Endothelial cell of umbilical vein (primary cell): ENCODE data around the gene RNASEH1. TPM values are rescaled to one million over a fixed set of nuclear protein-coding genes. Genes with fewer than 3 reads are reported as not detected.

Experiments
- BruUV-seq: library from RNA; stranded (reverse); fragments of 400-500 nt; replicated peaks from 2 replicates; lab custom pipeline; 2021; lab: Mats Ljungman, UMichigan
- CTCF ChIA-PET: fragments of 300-600, 350-600 bp; sonication (Branson Sonifier 250); formaldehyde crosslinking; loops from one replicate; lab custom pipeline; 2021; ENCODE audit warnings: antibody characterized with exemption, inconsistent platforms; lab: Charles Lee
- POLR2A ChIA-PET: fragments of 300-600, 350-600 bp; sonication (Branson Sonifier 250); formaldehyde crosslinking; loops from one replicate; lab custom pipeline; 2021; ENCODE audit warnings: antibody characterized with exemption, inconsistent platforms; lab: Charles Lee
- DNase-seq: peaks from one replicate; pipeline ENCODE4 v3.0.0-alpha.2; 2011; ENCODE audit warnings: low read depth, low spot score
- FAIRE-seq: peaks from 2 replicates; lab custom pipeline; 2011; peaks lifted over from hg19 to GRCh38; lab: Jason Lieb, UNC
- H2AFZ ChIP-seq: 2 replicates; pipeline ENCODE4 v1.6.0; 2012; ENCODE audit warnings: low read depth, low read length, control low read depth, inconsistent platforms
- H3K27ac ChIP-seq: 2 replicates; pipeline ENCODE4 v1.5.1; 2011; ENCODE audit warnings: low read depth, mild to moderate bottlenecking, control low read depth, low read length, moderate library complexity; ENCODE audit not compliant: insufficient read depth
- H3K27me3 ChIP-seq, 2 experiments: 2 replicates each; pipeline versions ENCODE4 v1.6.0 to v1.6.1; 2011; ENCODE audit warnings: low read length in 2 of 2, mixed read lengths in 1 of 2; ENCODE audit not compliant: control insufficient read depth in 2 of 2, insufficient read depth in 2 of 2
- H3K36me3 ChIP-seq, 2 experiments: 2 replicates in 1 of 2; 3 replicates in 1 of 2; pipeline ENCODE4 v1.5.1; 2011; ENCODE audit warnings: low read length in 2 of 2, mild to moderate bottlenecking in 1 of 2, moderate library complexity in 1 of 2; ENCODE audit not compliant: control insufficient read depth in 2 of 2, insufficient read depth in 2 of 2; ENCODE audit errors: extremely low read depth in 1 of 2
- H3K4me1 ChIP-seq: 3 replicates; pipeline ENCODE4 v1.5.1; 2011; ENCODE audit warnings: mild to moderate bottlenecking, low read length; ENCODE audit not compliant: control insufficient read depth, insufficient read depth; ENCODE audit errors: extremely low read depth
- H3K4me2 ChIP-seq: 2 replicates; pipeline ENCODE4 v1.6.1; 2011; ENCODE audit warnings: low read length, control low read depth, mixed read lengths; ENCODE audit not compliant: insufficient read depth
- H3K4me3 ChIP-seq, 3 experiments: fragments of 200-600 bp in 1 of 3; sonication (generic), shearing (Covaris generic) in 1 of 3; replicated peaks in 1 of 3; 2 replicates each; pipeline ENCODE4 v1.5.1; 2011 to 2016; ENCODE audit warnings: control low read depth in 3 of 3, low read length in 3 of 3, mild to moderate bottlenecking in 2 of 3, inconsistent platforms in 1 of 3, low read depth in 1 of 3, moderate library complexity in 1 of 3; ENCODE audit not compliant: insufficient read depth in 1 of 3
- H3K79me2 ChIP-seq: 2 replicates; pipeline ENCODE4 v1.6.0; 2012; ENCODE audit warnings: low read length, inconsistent platforms; ENCODE audit not compliant: control insufficient read depth, insufficient read depth
- H3K9ac ChIP-seq: replicated peaks from 2 replicates; pipeline ENCODE3; 2011; ENCODE audit warnings: low read length, control low read depth; ENCODE audit not compliant: insufficient read depth; ENCODE audit errors: extremely low read depth
- H3K9me1 ChIP-seq: replicated peaks from 3 replicates; pipeline ENCODE4 v1.6.0; 2011; ENCODE audit warnings: mild to moderate bottlenecking, low read length; ENCODE audit not compliant: control insufficient read depth, insufficient read depth; ENCODE audit errors: extremely low read depth
- H3K9me3 ChIP-seq: replicated peaks from 2 replicates; pipeline ENCODE4 v1.5.1; 2012; ENCODE audit warnings: low read length, inconsistent platforms; ENCODE audit not compliant: control insufficient read depth, insufficient read depth
- H4K20me1 ChIP-seq: replicated peaks from 2 replicates; pipeline ENCODE3; 2011; ENCODE audit warnings: mild to moderate bottlenecking, low read length; ENCODE audit not compliant: control insufficient read depth, insufficient read depth; ENCODE audit errors: extremely low read depth
- EZH2 ChIP-seq: IDR thresholded peaks from 2 replicates; pipeline ENCODE4 v1.6.1; 2012; ENCODE audit warnings: borderline replicate concordance, low read depth, mild to moderate bottlenecking, moderate library complexity, low read length, inconsistent platforms; ENCODE audit not compliant: severe bottlenecking
- FOS ChIP-seq: IDR thresholded peaks from 2 replicates; pipeline ENCODE4 v1.6.1; 2011; ENCODE audit warnings: mild to moderate bottlenecking, low read length, moderate library complexity, borderline replicate concordance; ENCODE audit not compliant: insufficient read depth
- GATA2 ChIP-seq: IDR thresholded peaks from 2 replicates; pipeline ENCODE4 v1.7.0; 2011; ENCODE audit warnings: low read depth, mild to moderate bottlenecking, moderate library complexity, mixed read lengths, low read length; ENCODE audit not compliant: insufficient read length, insufficient read depth
- JUN ChIP-seq: IDR thresholded peaks from 2 replicates; pipeline ENCODE4 v1.6.1; 2011; ENCODE audit warnings: borderline replicate concordance, low read depth; ENCODE audit not compliant: insufficient read length, insufficient read depth
- MYC ChIP-seq: IDR thresholded peaks from one replicate; pipeline ENCODE4 v1.6.1; 2011; ENCODE audit warnings: mild to moderate bottlenecking, low read depth, low read length
- POLR2A ChIP-seq: IDR thresholded peaks from 2 replicates; pipeline ENCODE4 v1.6.1; 2012; ENCODE audit warnings: low read depth, mild to moderate bottlenecking, control low read depth, low read length
- POLR2AphosphoS5 ChIP-seq: IDR thresholded peaks from 2 replicates; pipeline ENCODE4 v1.6.1; 2012; ENCODE audit warnings: low read depth, mild to moderate bottlenecking, control low read depth, low read length, moderate library complexity; ENCODE audit not compliant: insufficient read depth
- dilution Hi-C: fragments of 300-500 bp; cut with MboI; formaldehyde crosslinking; loops from one replicate; pipeline ENCODE4 v1.15.0; 2019; ENCODE audit warnings: low sequenced_read_pairs; ENCODE audit not compliant: extremely low pct_ligation_motif_present
- intact Hi-C: fragments of 100-400 bp; cut with micrococcal nuclease; formaldehyde crosslinking; loops from one replicate; pipeline ENCODE4 v1.10.0; 2022
- polyA plus RNA-seq, 4 experiments: library from polyadenylated mRNA; depleted of rRNA in 3 of 4; stranded (reverse) in 3 of 4; unstranded in 1 of 4; fragments of >200 nt; gene quantifications; 2 replicates each; pipeline versions ENCODE4 v1.2.1 to v1.2.3, GENCODE V29; 2011 to 2012; ENCODE audit warnings: missing spikeins in 1 of 4
- total RNA-seq: library from RNA; stranded (reverse); gene quantifications from 2 replicates; pipeline ENCODE4 v1.2.3, GENCODE V29; 2021
- TF ChIP-seq, protein P1 (sequence below), 2 donors: IDR thresholded peaks; 1 replicate in 1 of 2; 2 replicates in 1 of 2; pipeline ENCODE4 v1.5.1; 2011; ENCODE audit warnings: low read length in 2 of 2, mild to moderate bottlenecking in 2 of 2, moderate library complexity in 2 of 2, control low read depth in 1 of 2, inconsistent platforms in 1 of 2, low read depth in 1 of 2; ENCODE audit not compliant: insufficient read depth in 1 of 2; ENCODE audit errors: extremely low read depth in 1 of 2
- TF ChIP-seq, protein P2 (sequence below): IDR thresholded peaks from 2 replicates; pipeline ENCODE4 v1.6.1; 2011; ENCODE audit not compliant: insufficient read depth, insufficient read length

Gene RNASEH1
- total and polyA plus RNA-seq, 2 donors (not counting 3 experiments of a cell fraction or from before 2014, with no cell fraction given) = 12.8 to 30.8 TPM

DNA sequence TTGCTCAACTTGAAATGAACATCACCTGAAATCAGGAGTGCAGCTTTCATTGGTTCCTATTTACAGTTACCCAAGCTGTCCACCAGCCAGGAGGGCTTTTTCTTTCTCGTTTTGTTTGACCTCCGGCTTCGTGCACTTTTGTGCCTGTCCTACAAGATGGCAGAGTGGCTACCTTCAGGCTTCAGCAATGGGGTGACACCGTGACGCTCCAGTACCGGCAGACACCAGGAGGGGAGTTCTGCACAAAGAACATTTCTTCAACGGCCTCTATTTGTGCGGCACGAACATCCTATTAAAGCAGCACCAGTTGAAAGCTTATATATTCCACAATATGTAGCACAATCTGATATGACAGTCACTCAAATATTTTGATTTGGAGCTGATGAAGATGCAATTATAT is 18.3 kb downstream of the RNASEH1 start:
- Histone ChIP-seq H3K4me3 (no peak overlapping the region), H2AFZ (no peak overlapping the region), H3K27me3 (no peaks in the 10 kb centered on the region), H3K4me1 (peaks cover 19% of the 10 kb centered on the region), H3K4me2 (no peak overlapping the region), H4K20me1 (no peaks in the 10 kb centered on the region), H3K79me2 (peaks cover 8% of the 10 kb centered on the region), H3K9me3 (no peaks in the 10 kb centered on the region), H3K9me1 (no peaks in the 10 kb centered on the region), H3K9ac (no peak overlapping the region), H3K36me3 (peaks cover 8 to 17% of the 10 kb centered on the region in 2 experiments), H3K27ac (no peak overlapping the region)
- no TSS peak for BruUV-seq
- ChIA-PET POLR2A (no interaction called here), CTCF (interaction anchor here (1.6 kb wide), 1 partner anchor 16 kb away, joined by 3 read pairs; no protein-coding TSS in a partner anchor)
- intact Hi-C loops = loop anchor here (5.0 kb wide), 1 partner anchor 63 kb away; no protein-coding TSS in a partner anchor
- FAIRE-seq (no peak), DNase-seq (no peak)
- TF ChIP-seq EZH2 (no peak), POLR2AphosphoS5 (no peak), MYC (no peak), POLR2A (no peak), JUN (no peak), GATA2 (no peak), FOS (no peak)
- TF ChIP-seq, protein P1, sequence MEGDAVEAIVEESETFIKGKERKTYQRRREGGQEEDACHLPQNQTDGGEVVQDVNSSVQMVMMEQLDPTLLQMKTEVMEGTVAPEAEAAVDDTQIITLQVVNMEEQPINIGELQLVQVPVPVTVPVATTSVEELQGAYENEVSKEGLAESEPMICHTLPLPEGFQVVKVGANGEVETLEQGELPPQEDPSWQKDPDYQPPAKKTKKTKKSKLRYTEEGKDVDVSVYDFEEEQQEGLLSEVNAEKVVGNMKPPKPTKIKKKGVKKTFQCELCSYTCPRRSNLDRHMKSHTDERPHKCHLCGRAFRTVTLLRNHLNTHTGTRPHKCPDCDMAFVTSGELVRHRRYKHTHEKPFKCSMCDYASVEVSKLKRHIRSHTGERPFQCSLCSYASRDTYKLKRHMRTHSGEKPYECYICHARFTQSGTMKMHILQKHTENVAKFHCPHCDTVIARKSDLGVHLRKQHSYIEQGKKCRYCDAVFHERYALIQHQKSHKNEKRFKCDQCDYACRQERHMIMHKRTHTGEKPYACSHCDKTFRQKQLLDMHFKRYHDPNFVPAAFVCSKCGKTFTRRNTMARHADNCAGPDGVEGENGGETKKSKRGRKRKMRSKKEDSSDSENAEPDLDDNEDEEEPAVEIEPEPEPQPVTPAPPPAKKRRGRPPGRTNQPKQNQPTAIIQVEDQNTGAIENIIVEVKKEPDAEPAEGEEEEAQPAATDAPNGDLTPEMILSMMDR (IDR thresholded peaks at IDR 0.05; ENCODE audit: extremely low read depth in 1 of 2, insufficient read depth in 1 of 2, low read depth in 1 of 2, low read length in 2 of 2) = no peak
- TF ChIP-seq, protein P2, sequence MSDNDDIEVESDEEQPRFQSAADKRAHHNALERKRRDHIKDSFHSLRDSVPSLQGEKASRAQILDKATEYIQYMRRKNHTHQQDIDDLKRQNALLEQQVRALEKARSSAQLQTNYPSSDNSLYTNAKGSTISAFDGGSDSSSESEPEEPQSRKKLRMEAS = no peak
- dilution Hi-C loops = no loop called here
